Esophagus (tissue), 2 donors: ENCODE measurements around the gene OR52B2. TPM values are rescaled to one million over a fixed set of nuclear protein-coding genes. Genes with fewer than 3 reads are reported as not detected.

Source experiments
- H3K27ac ChIP-seq, 2 donors: one replicate each; pipeline ENCODE4 v1.5.1; 2013; ENCODE audit warnings: low read depth in 2 of 2, mild to moderate bottlenecking in 2 of 2, inconsistent platforms in 1 of 2, low read length in 1 of 2, moderate library complexity in 1 of 2
- H3K27me3 ChIP-seq, 2 donors: one replicate each; pipeline ENCODE4 v1.6.1; 2013; ENCODE audit warnings: low read length in 2 of 2, control low read depth in 1 of 2, mild to moderate bottlenecking in 1 of 2; ENCODE audit not compliant: insufficient read depth in 2 of 2, control insufficient read depth in 1 of 2
- H3K36me3 ChIP-seq, 2 donors: one replicate each; pipeline ENCODE4 v1.6.1; 2013; ENCODE audit warnings: low read length in 1 of 2; ENCODE audit not compliant: control insufficient read depth in 2 of 2, insufficient read depth in 2 of 2
- H3K4me1 ChIP-seq, 2 donors: one replicate each; pipeline ENCODE4 v1.6.1; 2013; ENCODE audit warnings: low read length in 1 of 2; ENCODE audit not compliant: control insufficient read depth in 2 of 2, insufficient read depth in 2 of 2
- H3K4me3 ChIP-seq, 2 donors: one replicate each; pipeline ENCODE4 v1.5.1; 2013; ENCODE audit warnings: low read length in 2 of 2, mild to moderate bottlenecking in 2 of 2, low read depth in 1 of 2, moderate library complexity in 1 of 2
- H3K9me3 ChIP-seq, 2 donors: one replicate each; pipeline ENCODE4 v1.6.1; 2013; ENCODE audit warnings: mild to moderate bottlenecking in 2 of 2, low read depth in 1 of 2, low read length in 1 of 2, moderate library complexity in 1 of 2; ENCODE audit not compliant: control insufficient read depth in 2 of 2, insufficient read depth in 1 of 2
- WGBS, 2 donors: extraction: QIAGEN DNeasy Blood & Tissue Kit; methylation state at CpG; one replicate each; pipeline ENCODE4 v1.1.7; 2013; 5-methylcytosine and 5-hydroxymethylcytosine counted together
- polyA plus RNA-seq, 2 donors: library from polyadenylated mRNA; stranded (reverse); fragments of 200-250 nt; gene quantifications; one replicate each; pipeline ENCODE4 v1.2.3, GENCODE V29; 2013
- donor health status: healthy with polysubstance abuse.
- donor health status: Bipolar disorder and iron deficiency.

The OR52B2 gene
- not detected for polyA plus RNA-seq

DNA sequence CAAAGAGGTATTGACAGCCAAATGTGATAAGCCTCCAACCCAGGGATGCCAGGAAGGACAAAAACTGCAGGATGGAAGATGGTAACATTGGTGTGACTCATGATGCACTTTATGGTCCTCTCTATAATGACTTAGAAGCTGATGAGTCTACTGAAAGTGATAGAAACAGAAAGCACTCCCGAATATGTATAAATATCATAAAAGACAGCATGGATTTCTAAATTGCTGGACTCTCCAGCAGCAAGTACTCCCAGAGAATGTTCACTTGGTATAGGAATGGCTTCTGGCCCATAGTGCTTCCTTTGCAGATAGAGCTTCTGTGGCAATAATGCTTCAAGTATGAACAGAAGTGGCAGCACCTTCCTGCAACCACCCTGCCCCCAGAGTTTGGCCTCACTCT lies at the start of gene OR52B2:
Gene OR52B2, minus strand, starts transcription at position 101 of the 400 bp plus-strand sequence. Its CDS starts 0 bp downstream, at position 101.
- Histone ChIP-seq H3K4me3 (no peak within 1 kb of the TSS), H3K4me1 (no peaks in the 10 kb centered on the region), H3K36me3 (no peaks in the 10 kb centered on the region), H3K9me3 (no peaks in the 10 kb centered on the region), H3K27ac (no peak within 1 kb of the TSS), H3K27me3 (no peaks in the 10 kb centered on the region)
- 74 to 89% methylated on average over 1 of the region's 1 CpG for WGBS, 2 donors

DNA sequence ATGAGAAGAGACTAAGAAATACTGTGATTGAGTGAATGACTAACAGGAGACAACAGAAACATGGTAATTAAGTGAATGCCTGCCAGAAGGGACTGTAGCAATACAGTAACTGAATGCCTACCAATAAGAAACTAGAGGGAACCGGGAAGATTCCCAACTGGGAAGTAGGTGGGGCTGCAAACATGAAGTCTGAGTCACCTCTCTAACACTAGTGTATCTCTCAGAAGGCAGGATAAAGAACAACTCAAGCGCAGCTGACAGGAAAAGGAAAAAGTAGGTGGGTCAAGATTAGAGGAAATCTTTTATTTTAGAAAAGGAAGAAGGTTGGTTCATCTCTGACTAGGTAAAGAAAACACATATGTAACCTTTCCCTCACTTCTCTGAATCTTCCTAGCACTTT lies 49.2 kb upstream of the OR52B2 start:
- 25 to 46% methylated on average over 2 of the region's 2 CpGs for WGBS, 2 donors
- Histone ChIP-seq H3K27ac (peak overlapping the region; percentile 6 to 79), H3K36me3 (peaks cover 30 to 39% of the 10 kb centered on the region in 2 donors)

DNA sequence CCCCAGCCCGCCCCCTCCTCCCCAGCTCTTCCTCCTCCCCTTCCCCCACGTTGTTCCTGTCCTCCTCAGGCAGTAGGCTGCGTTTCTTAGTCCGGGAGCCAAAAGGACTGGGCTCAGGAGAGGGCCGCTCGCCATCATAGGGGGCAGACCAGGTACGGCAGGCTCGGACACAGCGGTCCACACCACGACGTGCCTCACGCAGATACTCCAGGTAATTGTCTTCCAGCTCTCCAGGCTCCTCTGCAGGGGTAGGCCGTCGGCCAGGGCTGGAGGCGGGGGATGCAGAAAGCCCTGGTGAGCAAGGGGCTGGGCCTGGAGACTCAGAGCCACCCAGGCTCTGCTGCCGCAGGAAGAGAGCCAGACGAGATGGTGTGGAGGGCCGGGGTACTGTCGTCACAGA lies 47.6 kb upstream of the OR52B2 start:
- peaks cover 20 to 30% of the 10 kb centered on the region in 2 donors for H3K36me3 ChIP-seq
- no peak overlapping the region for H3K4me3 ChIP-seq
- no peaks in the 10 kb centered on the region for H3K27me3 ChIP-seq
- no peaks in the 10 kb centered on the region for H3K9me3 ChIP-seq
- no peaks in the 10 kb centered on the region for H3K4me1 ChIP-seq
- WGBS, 2 donors = 91 to 93% methylated on average over 19 of the region's 19 CpGs
- H3K27ac ChIP-seq = no peak overlapping the region

More for the DNA sequence above, 49.2 kb upstream of the OR52B2 start:
- Histone ChIP-seq H3K27me3 (no peaks in the 10 kb centered on the region), H3K4me1 (no peaks in the 10 kb centered on the region), H3K9me3 (no peaks in the 10 kb centered on the region), H3K4me3 (no peak overlapping the region)

DNA sequence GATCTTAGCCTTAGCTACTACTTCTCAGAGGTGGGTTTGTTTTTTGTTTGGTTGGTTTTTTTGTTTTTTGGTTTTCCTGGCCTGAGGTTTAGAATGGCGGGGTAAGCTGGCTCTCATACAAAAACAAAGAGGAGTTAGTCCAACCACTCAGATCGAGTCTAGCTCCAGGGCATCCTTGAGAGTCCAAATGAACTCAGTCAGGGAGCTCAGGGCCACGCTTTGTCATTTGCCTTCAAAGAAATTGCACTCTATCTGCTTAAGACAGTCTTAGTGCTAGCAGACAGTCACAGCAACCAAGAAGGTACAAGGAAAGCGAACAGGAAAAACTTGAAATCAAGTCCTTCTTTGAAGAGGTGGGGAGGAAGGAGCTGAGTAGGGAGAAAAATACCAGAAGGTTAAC lies 46.4 kb upstream of the OR52B2 start:
- H3K27ac ChIP-seq = no peak overlapping the region
- H3K27me3 ChIP-seq = no peaks in the 10 kb centered on the region
- H3K4me1 ChIP-seq = no peaks in the 10 kb centered on the region
- 76 to 78% methylated on average over 4 of the region's 4 CpGs for WGBS, 2 donors
- no peaks in the 10 kb centered on the region for H3K9me3 ChIP-seq
- peaks cover 12 to 26% of the 10 kb centered on the region in 2 donors for H3K36me3 ChIP-seq
- no peak overlapping the region for H3K4me3 ChIP-seq

DNA sequence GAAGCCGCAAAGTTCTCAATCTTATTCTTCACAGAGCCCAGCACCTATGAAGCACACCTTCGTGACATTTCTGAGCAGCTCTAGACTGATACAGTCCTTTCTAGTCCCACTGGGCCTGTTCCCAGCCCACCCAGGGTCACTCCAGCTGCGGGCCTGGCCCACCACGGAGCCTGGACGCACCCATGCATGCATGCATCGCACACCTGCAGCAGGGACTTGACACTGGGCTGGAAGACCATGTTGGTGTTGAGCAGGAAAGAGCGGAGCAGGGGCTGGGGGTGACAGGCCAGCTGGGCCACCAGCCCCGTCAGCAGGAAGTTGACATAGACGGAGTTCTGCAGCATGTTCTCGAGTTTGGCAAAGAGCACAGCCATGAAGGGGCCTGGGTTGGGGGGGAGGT lies 44.4 kb upstream of the OR52B2 start:
- Histone ChIP-seq H3K27me3 (no peaks in the 10 kb centered on the region), H3K36me3 (peaks cover 12 to 37% of the 10 kb centered on the region in 2 donors), H3K9me3 (no peaks in the 10 kb centered on the region), H3K4me1 (no peaks in the 10 kb centered on the region), H3K27ac (no peak overlapping the region), H3K4me3 (no peak overlapping the region)
- 93 to 96% methylated on average over 10 of the region's 10 CpGs for WGBS, 2 donors

DNA sequence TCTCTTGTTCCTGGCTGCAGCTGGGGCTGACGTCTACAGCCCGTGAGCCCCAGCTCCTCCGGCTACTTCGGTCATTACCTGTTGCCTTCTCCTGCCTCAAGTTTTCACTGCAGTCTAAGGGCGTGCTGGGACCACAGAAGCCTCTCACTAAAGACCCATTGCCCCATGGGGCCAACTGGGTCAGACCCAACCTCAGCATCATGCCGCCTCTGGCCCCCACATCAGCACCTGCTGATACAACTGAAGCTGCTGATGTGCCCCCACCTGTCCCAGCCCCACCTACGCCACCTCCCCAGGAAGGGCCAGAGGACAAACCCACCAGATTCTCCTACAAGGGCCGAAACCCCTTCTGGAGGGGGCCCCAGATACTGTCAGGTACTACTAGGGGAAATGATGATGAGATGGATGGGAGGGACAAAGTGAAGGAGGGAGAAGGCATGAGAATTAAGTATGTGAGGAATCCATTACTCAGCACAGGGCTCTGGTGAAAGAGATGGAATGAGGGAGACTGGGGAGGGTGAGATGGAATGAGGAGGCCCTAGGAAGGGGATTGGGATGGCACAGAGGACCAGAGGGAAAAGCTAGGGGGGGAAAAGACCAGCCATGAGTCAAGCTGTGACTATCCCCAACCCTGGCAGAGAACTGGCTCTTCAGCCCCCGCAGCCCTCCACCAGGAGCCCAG lies 40.3 kb upstream of the OR52B2 start:
- Histone ChIP-seq H3K36me3 (peaks cover 4 to 24% of the 10 kb centered on the region in 2 donors), H3K27me3 (no peaks in the 10 kb centered on the region), H3K4me1 (no peaks in the 10 kb centered on the region), H3K9me3 (no peaks in the 10 kb centered on the region), H3K4me3 (no peak overlapping the region), H3K27ac (no peak overlapping the region)
- 96 to 97% methylated on average over 9 of the region's 9 CpGs for WGBS, 2 donors

DNA sequence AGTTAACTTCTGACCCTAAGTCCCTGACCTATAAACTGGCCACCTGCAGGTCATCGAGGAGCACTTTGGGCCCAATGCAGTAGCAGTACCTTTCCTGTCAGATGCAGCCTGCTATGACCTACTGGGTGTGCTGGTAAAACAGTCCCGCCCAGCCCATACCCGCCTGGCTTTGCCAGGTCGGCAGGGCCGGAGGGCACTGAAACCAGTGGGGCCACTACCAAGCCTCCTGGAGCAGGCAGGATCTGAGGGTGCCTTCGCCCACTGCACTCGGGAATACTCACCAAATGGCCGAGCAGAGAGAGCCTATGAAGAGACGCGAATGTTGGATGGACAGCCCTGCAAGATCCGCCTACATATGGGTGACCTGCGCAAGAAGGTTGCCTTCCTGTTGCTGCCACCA lies 39.7 kb upstream of the OR52B2 start:
- Histone ChIP-seq H3K4me3 (no peak overlapping the region), H3K36me3 (peaks cover 5 to 27% of the 10 kb centered on the region in 2 donors), H3K27me3 (no peaks in the 10 kb centered on the region), H3K9me3 (no peaks in the 10 kb centered on the region), H3K27ac (no peak overlapping the region), H3K4me1 (no peaks in the 10 kb centered on the region)
- WGBS, 2 donors = 95 to 98% methylated on average over 12 of the region's 12 CpGs

DNA sequence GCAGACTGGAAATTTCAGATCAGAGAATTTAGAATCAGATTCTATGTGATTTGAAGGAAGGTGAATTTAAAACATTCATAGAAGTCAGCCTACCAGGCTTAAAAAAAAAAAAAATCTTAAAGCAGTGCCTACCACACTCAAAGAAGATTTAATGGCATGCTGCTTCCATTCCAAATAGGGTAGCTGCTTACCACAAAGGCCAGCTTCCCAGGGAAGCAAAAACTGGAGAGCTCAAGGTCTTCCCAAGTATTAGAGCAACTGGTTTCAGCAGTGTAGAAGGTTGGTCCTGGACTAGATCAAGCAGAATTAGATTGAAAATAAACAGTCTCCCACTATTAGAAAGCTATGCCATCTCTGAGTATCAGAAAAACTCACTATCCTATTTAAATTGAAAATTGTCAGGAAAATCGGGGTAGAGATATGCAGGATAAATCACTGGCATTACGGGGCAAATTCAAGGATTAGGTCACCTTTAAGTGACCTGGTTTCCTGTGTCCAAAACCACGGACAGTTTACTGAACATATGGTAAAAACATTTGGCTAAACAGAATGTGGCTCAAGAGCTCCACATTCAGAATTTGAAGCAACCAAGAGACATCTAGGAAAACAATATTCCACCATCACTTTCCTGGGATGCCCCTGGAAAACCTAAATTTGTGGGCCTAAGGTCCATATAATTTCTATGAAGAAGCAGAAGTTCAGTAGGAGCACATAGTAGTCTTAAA lies 36.5 kb upstream of the OR52B2 start:
- Histone ChIP-seq H3K4me1 (no peaks in the 10 kb centered on the region), H3K4me3 (no peak overlapping the region), H3K27me3 (no peaks in the 10 kb centered on the region), H3K9me3 (no peaks in the 10 kb centered on the region), H3K36me3 (peaks cover 3 to 18% of the 10 kb centered on the region in 2 donors), H3K27ac (no peak overlapping the region)
- 82 to 86% methylated on average over 3 of the region's 3 CpGs for WGBS, 2 donors

DNA sequence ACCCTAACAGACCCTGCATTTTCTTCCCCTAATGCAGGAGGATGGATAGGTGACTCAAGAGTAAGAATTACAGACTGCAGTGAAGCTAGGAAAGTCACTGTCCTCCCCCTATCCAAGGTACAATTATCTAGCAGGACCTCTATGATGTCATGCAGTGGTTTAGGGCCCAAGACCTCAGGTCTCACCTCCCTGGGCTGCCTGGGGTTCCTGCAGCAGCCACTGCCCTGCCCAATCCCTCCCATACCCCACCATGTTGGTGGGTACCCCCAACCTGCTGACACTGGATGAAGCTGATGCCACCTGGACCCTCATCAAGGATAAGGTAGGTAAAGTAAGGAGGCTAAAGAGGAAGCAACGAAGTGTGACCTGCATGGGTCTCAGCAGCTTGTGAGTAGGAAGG lies 35.2 kb upstream of the OR52B2 start, which contains the start of gene C11orf42:
Gene C11orf42, plus strand, starts transcription at position 192 of the 400 bp plus-strand sequence. Its CDS starts 59 bp downstream, at position 251.
- 91 to 96% methylated on average over 1 of the region's 1 CpG for WGBS, 2 donors
- Histone ChIP-seq H3K27ac (no peak within 1 kb of the TSS), H3K36me3 (peaks cover 3 to 12% of the 10 kb centered on the region in 2 donors), H3K27me3 (no peaks in the 10 kb centered on the region), H3K4me3 (no peak within 1 kb of the TSS), H3K9me3 (no peaks in the 10 kb centered on the region), H3K4me1 (no peaks in the 10 kb centered on the region)
